SHP77 (cell line): Measurements from ENCODE around the gene ARHGEF28.
A peak's percentile ranks its signal among the peaks of the same experiment; 100 is the strongest.

Experiments used
- DNase-seq, 2 experiments: peaks; one replicate each; lab custom pipeline; 2025; lab: John Stamatoyannopoulos, UW

Gene ARHGEF28

DNA sequence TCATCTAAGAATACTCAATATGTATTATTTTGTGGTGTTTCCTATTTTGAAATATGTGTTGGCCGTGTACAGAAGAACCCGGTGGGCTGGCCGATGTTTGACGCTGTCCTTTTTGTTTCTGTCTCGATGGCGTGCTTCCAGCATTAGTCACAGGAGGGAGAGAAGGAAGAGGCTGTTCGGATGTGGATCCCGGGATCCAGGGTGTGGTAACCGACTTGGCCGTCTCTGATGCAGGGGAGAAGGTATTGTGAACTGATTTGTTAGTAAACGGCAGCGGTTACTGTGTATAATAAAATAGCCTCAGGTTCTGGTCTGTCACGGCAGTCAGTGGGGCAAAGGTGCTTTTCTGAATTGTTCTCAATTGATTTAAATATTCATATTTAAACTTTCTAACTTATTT, 275.0 kb downstream of the ARHGEF28 start:
- no peak for DNase-seq

DNA sequence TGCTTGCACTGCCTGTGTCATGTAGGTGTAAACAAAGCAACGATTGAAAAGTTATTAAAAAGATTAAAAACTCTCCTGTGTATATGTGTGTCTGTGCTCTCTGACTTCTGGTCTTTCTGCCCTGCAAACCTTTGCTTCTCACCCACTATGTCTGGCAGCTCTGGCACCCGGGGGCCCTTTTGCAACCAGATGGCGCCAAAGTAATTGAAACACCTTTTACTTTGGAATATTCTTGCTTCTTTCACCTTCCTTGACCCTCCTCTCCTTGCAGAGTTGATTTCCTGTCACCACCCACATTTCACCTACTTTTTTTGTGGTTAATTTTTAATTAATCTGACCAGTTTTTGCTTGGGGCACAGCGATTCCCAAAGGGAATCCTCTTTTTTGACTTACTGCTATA, 275.5 kb downstream of the ARHGEF28 start:
- DNase-seq: no peak

DNA sequence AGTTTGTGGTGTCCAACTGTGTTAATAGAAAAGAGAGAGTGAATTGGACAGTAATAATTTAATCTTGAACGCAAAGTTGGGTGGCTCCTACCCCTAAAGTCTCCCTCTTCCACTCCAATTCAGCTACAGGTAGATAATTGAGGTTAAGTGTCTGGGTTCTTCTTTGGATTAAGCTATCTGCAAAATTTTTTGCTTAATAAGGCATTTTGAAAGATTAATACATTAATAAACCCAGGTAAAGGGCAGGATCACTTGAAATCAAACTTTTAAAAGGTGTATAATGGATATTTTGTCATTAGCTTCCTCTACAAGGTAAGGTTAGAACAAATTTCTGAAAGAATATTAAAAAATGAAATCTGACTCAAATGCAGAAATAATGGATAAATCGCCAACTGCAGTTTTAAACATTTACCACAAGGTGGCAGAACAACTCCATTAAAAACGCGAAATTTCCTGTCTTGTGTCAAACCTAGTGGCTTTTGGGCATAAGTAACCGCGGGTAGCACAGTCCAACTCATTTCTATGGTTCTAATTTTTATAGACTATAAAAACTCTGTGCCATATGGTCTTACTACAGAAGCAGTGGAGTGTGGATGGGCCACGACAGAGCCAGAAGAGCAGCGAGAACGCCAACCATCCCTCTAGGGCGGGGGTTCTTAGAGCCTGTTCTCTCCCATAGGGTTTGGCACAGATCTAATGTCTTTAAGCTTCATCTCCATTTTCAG, 276.5 kb downstream of the ARHGEF28 start:
- DNase-seq: peak; percentile 31 to 58

DNA sequence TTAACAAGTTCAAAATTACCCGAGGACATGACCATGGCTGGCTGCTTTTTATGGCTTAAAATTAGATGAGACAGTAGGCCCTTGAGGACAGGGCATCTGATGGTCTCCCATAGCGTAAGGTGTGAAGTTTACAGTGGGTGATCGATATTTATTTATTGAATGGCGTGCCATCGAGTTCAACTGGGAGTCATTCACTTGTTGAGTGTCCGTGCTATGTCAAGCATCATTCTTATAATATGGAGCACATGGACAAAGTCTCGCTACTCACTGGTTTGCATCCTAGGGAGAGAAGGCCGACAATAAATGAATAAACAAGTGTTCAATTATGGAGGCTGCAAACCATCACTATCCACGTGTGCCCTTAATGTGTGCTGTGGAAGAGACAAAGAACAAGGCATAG, 277.2 kb downstream of the ARHGEF28 start:
- no peak for DNase-seq

DNA sequence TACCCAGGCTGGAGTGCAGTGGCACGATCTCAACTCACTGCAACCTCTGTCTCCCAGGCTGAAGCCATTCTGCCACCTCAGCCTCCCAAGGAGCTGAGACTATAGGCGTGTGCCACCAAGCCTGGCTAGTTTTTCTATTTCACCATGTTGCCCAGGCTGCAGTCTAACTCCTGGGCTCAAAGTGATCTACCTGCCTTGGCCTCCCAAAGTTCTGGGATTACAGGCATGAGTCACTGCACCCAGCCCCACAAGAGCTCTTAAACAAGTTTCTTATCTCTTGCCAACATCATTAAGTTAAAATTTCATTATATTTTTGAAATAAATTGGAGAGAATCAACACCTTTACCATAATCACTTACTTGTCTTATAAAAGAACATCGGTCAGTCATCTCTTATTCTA, 280.3 kb downstream of the ARHGEF28 start:
- no peak for DNase-seq

DNA sequence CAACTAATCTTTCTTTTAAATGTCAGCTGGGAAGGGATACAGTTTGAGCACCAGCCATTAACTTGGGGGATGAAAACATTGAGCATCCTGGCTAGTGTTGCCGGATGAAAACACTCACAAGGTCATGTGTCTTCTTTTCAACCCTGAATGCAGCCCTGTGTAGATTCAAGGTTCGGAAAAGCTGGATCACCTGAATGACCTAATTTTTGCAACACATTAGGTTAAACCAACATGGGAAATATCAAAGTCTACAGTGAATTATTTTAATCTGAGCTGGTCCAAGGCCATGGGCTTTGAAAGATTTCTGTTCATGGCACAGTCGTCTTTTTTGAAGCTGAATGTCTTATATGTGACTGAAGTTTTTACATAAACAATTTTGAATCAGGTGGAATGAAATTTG, 281.2 kb downstream of the ARHGEF28 start:
- no peak for DNase-seq

DNA sequence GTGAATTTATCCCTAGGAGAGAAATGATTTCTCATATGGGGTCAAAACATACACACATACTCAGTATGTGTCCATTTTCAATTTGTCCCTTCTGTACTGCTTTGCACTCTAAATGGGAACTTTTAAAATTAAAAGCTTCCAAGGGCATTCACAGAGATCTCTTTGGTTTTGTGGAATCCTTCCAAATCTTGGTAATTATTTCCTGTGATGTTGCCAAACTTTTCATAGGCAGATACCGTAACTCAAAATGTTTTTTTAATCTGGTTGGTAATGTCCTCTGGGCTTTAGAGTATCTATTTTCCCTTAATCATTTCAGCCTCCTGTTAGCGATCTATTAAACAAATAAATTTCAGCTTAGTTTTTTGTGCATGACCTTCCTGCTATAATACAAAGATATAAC, 282.4 kb downstream of the ARHGEF28 start:
- no peak for DNase-seq

DNA sequence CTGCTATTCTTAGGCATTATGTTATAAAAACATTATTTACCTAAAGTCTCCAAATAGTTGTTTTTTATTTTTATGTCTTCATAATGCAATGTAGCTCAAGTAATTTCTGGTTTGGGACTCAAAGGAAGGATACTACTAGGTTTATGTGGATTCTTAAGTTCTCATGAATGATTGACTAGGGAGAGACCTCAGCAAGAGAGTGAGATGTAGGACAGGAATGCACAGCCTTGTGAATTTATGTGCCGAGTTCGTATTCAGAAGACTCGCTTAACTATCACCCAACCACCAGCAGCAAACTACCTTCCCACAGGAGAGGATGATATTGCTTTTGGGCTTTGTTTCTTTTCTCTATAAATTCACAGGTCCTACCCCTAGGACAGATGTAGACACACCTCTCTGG, 282.9 kb downstream of the ARHGEF28 start:
- DNase-seq: no peak

DNA sequence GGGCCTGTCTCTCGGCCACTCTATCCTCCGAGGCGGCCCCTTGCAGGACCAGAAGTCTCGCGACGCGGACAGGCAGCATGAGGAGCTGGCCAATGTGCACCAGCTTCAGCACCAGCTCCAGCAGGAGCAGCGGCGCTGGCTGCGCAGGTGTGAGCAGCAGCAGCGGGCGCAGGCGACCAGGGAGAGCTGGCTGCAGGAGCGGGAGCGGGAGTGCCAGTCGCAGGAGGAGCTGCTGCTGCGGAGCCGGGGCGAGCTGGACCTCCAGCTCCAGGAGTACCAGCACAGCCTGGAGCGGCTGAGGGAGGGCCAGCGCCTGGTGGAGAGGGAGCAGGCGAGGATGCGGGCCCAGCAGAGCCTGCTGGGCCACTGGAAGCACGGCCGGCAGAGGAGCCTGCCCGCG, 283.5 kb downstream of the ARHGEF28 start:
- DNase-seq: no peak

DNA sequence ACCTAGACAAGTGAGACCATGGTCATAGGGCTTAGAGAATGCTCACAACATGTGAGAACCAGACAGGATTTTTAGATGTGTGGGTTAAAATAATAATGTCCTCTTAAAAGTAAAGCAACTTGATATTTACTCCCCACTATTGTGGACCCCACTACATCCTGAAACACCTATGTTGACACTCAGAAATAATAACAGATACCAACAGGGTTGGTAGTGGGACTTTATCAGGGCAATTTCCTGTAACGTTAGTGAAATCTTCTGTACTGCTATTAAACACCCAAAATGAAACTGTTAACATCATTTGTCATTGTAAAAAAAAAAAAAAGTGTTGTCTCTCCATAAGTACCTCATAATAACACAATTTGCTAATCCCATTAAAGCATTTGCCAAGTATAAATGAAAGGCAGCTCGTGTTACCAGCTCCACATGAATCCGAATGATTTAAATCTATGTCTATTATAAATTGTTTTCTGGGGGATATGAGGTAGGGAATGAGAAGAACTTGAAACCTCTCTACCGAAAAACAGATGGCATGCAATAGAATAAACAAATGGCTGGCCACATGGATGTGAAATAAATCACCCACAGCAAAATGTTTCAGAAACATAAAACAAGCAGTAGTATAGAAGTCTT, 285.9 kb downstream of the ARHGEF28 start:
- no peak for DNase-seq

DNA sequence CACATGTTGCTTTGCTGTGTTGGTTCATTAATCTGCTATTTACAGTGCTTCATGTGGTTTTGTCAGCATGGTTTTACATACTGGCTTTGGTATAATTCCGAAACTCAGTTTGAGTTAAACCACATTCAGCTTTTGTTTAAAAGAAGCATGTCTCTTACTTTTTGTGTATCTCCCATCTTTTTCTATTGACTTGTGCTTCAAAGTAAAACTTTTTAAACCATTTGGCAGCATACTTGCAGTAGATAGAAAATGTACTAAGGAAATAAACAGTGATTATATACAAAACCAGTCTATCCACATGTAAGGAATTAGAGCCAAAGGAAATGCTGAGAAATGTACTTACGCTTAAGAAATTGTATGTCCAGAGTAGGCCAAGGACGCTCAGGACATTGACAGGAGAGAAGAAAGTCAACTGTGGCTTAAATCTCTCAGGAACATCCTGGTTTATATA, 286.9 kb downstream of the ARHGEF28 start:
- DNase-seq: no peak

DNA sequence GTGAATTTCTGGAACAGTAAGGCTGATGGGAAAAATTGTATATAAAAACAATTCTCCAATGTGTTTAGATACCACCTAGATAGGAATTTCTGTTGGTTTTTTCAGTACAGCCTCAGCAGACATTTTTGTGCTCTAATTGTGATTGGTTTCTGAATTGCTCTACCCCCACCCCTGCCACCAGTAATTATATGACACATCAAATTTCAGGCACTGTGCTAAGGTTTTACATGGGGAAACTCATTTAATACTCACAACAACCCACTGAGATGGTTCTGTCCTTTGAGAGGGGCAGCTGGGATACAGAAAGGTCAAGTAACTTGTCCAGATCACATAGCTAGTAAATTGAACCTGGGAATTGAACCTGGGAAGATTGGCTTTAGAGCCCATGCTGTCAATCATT, 288.0 kb downstream of the ARHGEF28 start:
- DNase-seq: no peak

DNA sequence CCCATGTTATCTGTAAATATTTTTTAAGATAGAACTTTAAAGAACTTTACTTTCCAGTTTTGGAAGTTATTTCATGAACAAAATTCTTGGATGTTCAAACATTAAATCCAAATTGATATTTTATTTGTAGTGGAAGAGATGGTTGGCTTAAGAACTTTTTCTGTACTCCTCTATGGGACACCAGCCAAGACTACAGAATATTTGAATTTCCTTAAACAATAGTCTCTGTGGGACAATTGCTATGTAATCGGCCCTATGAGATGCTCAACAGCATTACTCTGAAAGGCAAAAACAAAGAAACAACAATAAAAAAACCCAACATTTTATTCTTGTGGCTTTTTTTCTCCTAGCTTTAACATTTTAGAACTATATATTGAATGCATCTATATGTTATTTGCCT, 289.3 kb downstream of the ARHGEF28 start:
- DNase-seq: no peak

DNA sequence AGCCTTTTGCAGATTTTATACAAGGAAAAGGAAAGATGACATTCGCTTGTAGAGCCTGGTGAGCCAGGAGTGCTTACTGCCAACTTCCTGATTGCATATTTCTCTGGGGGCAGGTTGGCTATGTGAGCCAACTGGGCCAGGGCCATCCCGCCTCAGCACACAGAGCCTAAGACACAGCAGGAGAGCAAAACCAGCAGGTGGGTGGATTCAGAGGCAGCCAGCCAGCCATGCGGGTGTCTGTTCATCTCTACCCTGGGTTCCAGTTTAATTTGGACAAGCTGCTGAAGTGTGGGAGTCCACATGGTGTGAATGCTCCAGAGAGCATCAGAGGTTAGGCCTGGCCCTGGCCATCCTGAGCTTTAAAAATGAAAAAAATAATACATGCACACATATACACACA, 291.4 kb downstream of the ARHGEF28 start:
- no peak for DNase-seq

DNA sequence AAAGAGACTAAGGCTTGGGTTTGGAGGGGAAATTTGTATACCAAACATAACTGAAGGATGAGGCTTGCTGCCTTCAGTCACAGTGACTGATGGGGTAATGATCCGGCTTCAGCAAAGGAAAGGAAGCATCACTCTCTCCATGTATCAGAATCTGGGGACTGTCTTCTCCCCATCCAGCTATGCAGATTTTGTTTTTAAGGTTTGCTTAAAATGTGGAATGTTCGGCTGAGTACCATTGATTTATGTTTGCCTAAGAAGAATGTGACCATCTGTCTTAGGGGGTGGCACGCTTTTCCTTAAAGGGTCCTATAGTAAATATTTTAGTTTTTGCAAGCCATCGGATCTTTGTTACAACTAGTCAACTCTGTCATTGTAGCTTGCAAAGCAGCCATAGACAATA, 291.9 kb downstream of the ARHGEF28 start:
- no peak for DNase-seq

DNA sequence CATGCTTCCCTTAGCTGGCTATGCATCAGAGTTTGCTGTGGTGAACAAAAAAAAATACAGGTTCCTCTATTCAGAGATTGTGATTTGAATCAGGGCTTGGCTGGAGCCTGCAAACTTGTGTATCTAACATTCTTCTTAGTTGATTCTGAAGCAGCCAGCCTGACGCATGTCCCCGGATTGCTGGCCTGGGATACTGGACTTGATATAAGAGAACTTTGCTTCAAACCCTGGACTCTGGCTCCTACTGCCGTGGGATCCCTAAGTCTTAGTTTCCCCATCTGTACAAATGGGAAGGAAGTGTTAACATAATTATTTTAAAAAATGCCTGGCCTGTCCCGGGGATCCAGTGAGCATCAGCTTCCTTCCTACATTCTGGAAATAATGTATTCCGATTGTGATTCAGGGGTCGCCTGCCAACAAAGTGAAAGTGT, 292.8 kb downstream of the ARHGEF28 start:
- DNase-seq: no peak

DNA sequence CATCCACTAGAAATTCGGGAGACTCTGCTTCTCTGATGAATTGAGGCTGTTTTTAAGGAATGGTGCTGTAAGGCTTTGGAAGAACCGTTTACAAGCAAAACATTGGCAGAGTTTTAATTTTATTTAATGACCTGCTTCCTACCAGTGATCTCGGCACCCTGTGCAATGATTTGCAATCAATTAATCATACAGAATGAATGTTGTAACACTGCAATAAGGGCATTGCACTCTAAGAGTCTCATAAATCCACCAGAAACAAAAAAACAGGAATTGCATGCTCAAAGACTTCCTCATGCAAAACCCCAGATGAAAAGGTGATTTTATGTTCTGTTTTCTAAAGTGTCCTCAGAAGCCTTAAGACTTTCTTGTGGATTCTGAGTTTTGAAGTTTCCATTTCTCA, 295.7 kb downstream of the ARHGEF28 start:
- DNase-seq: no peak

DNA sequence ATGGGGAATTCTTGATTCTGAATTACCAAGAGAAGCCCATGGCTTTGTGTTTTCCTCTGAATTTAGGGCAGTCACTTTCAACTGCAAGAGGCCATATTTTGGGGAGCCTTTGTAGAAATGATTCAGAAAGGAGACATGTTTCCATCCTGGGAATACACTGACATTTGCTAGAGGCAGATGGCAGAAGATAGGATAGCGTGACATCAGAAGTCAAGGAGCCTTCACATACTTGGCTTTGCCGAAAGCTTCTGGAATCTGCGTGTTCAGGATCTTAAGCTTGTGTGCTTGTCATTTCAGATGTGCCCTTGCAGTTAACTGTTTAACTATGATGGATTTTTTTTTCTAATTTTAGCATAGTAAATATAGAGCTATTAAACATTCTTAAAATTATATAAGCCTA, 296.2 kb downstream of the ARHGEF28 start:
- DNase-seq: no peak

DNA sequence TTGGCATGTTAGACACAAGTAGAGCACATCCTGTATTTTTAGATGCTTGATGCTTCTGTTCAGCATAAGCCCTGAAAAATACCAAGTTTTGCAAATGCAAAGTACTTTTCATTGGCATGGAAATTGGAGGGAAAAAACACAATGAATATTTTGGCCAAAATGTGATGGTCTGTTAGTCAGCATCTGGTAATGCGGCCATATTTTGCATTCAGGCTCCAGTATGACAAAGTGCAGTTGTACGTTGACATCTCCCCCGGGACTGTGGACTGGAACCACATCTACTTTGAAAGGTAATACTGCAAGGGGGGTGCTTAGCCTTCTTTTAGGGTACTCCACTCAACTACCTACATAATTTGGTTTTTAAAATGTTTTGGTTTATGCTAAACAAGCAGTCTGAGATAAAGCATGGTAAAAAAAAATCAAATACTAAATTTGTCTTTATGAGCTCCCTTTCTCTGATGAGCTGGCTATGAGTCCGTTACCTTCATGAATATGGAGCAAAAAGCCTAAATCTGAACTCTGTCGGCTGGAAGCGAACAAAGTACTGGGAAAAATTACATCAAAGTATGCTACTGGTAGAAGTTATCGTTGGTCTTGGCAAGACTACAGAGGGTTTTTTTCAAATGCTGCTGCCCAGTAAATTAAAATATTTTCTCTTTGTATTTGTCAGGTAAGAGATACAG, 297.0 kb downstream of the ARHGEF28 start:
- no peak for DNase-seq

DNA sequence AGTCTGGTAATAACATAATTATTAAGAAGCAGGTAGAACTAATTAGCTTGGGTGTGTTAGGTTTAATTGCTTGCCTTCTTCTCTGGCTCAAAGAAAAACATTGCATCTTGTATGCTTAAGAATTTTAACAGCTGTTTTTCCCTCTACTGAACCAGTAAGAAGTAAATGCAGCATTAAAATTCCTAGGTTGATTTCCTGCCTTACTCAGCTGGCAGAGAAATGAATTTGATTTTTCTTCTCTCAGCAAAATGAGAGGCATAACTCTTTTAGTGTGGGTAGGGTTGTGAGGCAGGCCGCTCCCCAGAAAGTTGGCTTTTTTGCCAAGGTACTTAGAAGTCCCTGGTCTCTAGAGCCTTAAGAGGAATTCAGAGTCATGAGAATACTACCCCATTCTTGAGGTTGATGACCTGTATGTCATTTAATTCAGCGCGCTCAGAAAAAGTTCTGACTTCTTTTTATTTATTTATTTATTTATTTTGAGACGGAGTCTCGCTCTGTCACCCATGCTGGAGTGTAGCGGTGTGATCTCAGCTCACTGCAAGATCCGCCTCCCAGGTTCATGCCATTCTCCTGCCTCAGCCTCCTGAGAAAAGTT, 302.6 kb downstream of the ARHGEF28 start:
- no peak for DNase-seq

DNA sequence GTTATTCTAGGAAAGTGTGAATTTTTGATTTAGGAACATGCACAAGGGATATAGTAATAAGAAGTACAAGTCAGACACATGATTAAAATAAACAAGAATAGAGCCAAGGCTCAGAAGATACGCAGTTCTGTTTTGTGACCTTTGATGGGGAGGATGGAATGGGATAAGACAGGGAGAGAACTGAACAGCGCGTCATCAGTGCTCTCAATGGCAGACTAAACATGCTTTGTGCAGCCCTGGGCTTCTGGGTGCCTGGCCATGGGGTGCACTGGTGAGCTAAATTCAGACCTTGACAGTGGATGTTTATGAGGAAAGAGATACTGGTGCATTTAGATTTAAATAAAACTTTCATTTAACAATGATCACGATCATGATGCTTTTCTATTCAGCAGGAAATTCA, 309.7 kb downstream of the ARHGEF28 start:
- no peak for DNase-seq

DNA sequence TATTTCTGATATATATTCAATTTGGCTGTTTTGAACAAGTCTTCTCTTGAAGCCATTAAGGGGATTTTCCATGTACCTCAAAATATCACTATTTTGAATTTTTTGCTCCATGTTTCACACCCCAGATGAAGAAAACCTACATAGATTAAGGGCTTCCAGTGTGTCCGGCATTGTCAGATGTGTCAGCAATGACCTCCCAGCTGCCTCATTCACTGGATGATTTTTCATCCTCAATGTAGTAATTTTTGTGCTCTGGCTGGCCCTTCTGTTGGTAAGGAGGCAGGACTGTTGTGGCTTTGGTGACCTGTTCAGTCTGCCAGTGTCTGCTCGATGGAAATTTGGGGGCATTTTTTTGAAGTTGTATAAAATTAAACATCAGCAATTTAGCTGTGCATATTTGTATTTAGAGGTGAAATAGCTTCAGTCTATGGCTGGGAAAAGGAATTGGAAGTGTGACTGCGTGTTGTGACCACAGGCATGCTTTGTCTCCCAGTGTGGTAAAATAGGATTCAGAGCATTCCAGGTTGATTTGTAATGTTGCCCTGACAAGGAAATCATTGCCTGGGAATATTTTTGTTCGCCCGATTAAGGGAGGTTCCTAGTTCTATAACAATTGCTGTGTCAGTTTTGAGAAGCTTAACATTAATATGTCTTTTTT, 312.4 kb downstream of the ARHGEF28 start:
- no peak for DNase-seq
